ENCODE measurements around the gene DUSP22. TPM values are rescaled to one million over a fixed set of nuclear protein-coding genes. Genes with fewer than 3 reads are reported as not detected.

Gene DUSP22
- polyA plus RNA-seq, 1 of the 3 experiments (the other 2 are of a cell fraction): 6.8 TPM

GRCh38 chr6:373773-374724 is 81.8 kb downstream of the DUSP22 start:
- 19% methylated on average over 26 of the region's 26 CpGs for WGBS (ENCODE audit: low lambda C conversion rate)
- Histone ChIP-seq H3K4me1 (ENCODE audit: control insufficient read depth in 1 of 2, insufficient read depth in 2 of 2, low read depth in 1 of 2, low read length in 1 of 2) (no peaks in the 10 kb centered on the region), H3F3A (replicated peaks; ENCODE audit: insufficient read depth) (no peaks in the 10 kb centered on the region), H3K79me2 (ENCODE audit: insufficient read depth) (no peaks in the 10 kb centered on the region), H3K9me3 (no peaks in the 10 kb centered on the region), H4K20me1 (ENCODE audit: insufficient read depth) (no peaks in the 10 kb centered on the region), H3K9me2 (no peaks in the 10 kb centered on the region), H3K9ac (no peak overlapping the region), H3K27ac (ENCODE audit: low read depth in 2 of 2, low read length in 1 of 2) (no peak overlapping the region), H2AFZ (ENCODE audit: low read depth) (no peak overlapping the region), H3K4me2 (no peak overlapping the region), H3K27me3 (ENCODE audit: insufficient read depth) (peaks cover 91% of the 10 kb centered on the region), H3K4me3 (ENCODE audit: low read depth in 2 of 2, low read length in 1 of 2) (no peak overlapping the region), H3K36me3 (replicated peaks in 1 of 2; ENCODE audit: control insufficient read depth in 1 of 2, insufficient read depth in 2 of 2, low read length in 1 of 2) (no peaks in the 10 kb centered on the region)
- DNase-seq: no peak
- ChIA-PET CTCF (interaction anchor here (1.4 kb wide), 1 partner anchor 47 kb away, joined by 3 read pairs; no protein-coding TSS in a partner anchor), POLR2A (no interaction called here)
- TF ChIP-seq CHD2 (IDR thresholded peaks at IDR 0.05; ENCODE audit: low read length, partially characterized antibody) (no peak), CTCF (IDR thresholded peaks at IDR 0.05) (peak; percentile 19; the same call in 1 of the 2 replicates)

- ChIA-PET POLR2A (no interaction called here), CTCF (no interaction called here)
- no peak for DNase-seq
- TF ChIP-seq CTCF (IDR thresholded peaks at IDR 0.05) (no peak), ZBTB33 (IDR thresholded peaks at IDR 0.05; ENCODE audit: borderline replicate concordance, low read depth) (no peak), REST (IDR thresholded peaks at IDR 0.05; ENCODE audit: low read depth, low read length) (no peak), RAD21 (IDR thresholded peaks at IDR 0.05; ENCODE audit: low read length) (no peak), JUND (IDR thresholded peaks at IDR 0.05) (no peak), TEAD4 (IDR thresholded peaks at IDR 0.05; ENCODE audit: borderline replicate concordance, insufficient read depth) (no peak), TAF1 (IDR thresholded peaks at IDR 0.05; ENCODE audit: borderline replicate concordance, low read depth, low read length) (no peak), RCOR1 (IDR thresholded peaks at IDR 0.05; ENCODE audit: low read length) (no peak), NFIC (IDR thresholded peaks at IDR 0.05; ENCODE audit: borderline replicate concordance) (no peak), FOSL2 (IDR thresholded peaks at IDR 0.05; ENCODE audit: borderline replicate concordance, low read depth) (no peak), GATA2 (CRISPR knock-in tag; IDR thresholded peaks at IDR 0.05) (no peak), RXRA (IDR thresholded peaks at IDR 0.05; ENCODE audit: borderline replicate concordance, low read depth) (no peak), ELF1 (IDR thresholded peaks at IDR 0.05) (no peak)
- TF ChIP-seq, protein P1, sequence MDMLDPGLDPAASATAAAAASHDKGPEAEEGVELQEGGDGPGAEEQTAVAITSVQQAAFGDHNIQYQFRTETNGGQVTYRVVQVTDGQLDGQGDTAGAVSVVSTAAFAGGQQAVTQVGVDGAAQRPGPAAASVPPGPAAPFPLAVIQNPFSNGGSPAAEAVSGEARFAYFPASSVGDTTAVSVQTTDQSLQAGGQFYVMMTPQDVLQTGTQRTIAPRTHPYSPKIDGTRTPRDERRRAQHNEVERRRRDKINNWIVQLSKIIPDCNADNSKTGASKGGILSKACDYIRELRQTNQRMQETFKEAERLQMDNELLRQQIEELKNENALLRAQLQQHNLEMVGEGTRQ (IDR thresholded peaks at IDR 0.05; ENCODE audit: borderline replicate concordance, low read depth, low read length): no peak
These were observed 82.7 kb downstream of the DUSP22 start for GRCh38 chr6:374956-375355.

More at GRCh38 chr6:374956-375355, 82.7 kb downstream of the DUSP22 start:
- H3K27ac ChIP-seq (ENCODE audit: low read depth in 2 of 2, low read length in 1 of 2): no peak overlapping the region
- H3K4me1 ChIP-seq (ENCODE audit: control insufficient read depth in 1 of 2, insufficient read depth in 2 of 2, low read depth in 1 of 2, low read length in 1 of 2): no peaks in the 10 kb centered on the region
- H3K9ac ChIP-seq: no peak overlapping the region
- H3K9me2 ChIP-seq: no peaks in the 10 kb centered on the region
- no peak overlapping the region for H2AFZ ChIP-seq (ENCODE audit: low read depth)
- H4K20me1 ChIP-seq (ENCODE audit: insufficient read depth): no peaks in the 10 kb centered on the region
- no peaks in the 10 kb centered on the region for H3F3A ChIP-seq (replicated peaks; ENCODE audit: insufficient read depth)
- no peak overlapping the region for H3K4me3 ChIP-seq (ENCODE audit: low read depth in 2 of 2, low read length in 1 of 2)
- H3K36me3 ChIP-seq (replicated peaks in 1 of 2; ENCODE audit: control insufficient read depth in 1 of 2, insufficient read depth in 2 of 2, low read length in 1 of 2): no peaks in the 10 kb centered on the region
- 9% methylated on average over 8 of the region's 8 CpGs for WGBS (ENCODE audit: low lambda C conversion rate)
- no peaks in the 10 kb centered on the region for H3K9me3 ChIP-seq
- no peaks in the 10 kb centered on the region for H3K79me2 ChIP-seq (ENCODE audit: insufficient read depth)
- H3K4me2 ChIP-seq: no peak overlapping the region
- H3K27me3 ChIP-seq (ENCODE audit: insufficient read depth): peaks cover 91% of the 10 kb centered on the region
